GM21367 (cell line): ENCODE data around the gene C6orf89.
"Not testable (repeated sequence)": the region's sequence is repeated elsewhere in the genome, so short reads cannot be mapped to it uniquely, and the experiment has no call there.

Experiments used
- ATAC-seq: cut with Tn5 transposase; IDR thresholded peaks from one replicate; pipeline ENCODE4 v1.9.1; 2021; ENCODE audit not compliant: unreplicated experiment

The C6orf89 gene

DNA sequence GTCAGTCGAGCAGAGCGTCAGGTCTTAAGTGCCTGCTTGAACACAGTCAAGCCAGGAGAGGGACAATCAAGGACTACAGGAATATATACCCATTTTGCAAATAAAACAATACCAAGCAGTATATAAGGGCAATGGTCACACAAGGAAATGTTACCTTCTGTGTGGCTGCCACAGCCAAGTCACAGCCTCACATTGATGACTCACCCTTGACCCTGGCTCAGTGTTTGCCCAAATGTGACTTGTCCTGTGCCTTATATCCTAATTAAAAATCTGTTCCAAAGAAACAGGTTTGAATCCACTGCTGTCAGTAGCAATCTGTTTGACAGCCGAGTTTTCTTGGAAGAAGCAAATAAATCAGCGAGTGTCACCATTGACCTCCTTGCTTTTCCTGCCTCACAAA lies 34.3 kb downstream of the C6orf89 start:
- no peak for ATAC-seq

DNA sequence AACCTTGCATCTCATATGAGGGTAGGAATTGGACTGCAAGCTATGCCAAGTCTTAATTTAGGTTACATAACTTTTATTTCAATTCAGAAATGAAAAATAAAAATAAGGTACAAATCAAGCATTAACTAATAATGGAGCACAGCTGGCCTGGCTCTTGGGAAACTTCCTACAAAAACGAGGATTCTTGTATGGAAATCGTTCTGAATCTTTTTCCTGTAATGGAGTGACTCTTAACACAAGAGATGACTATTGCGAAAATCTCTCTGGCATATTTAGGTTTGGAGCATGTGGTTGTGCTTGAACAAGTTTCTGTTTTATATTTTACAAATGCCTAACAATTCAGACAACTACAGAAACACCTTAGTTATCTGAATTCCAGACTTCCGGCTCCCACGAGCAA lies 34.8 kb downstream of the C6orf89 start:
- ATAC-seq, result no peak

DNA sequence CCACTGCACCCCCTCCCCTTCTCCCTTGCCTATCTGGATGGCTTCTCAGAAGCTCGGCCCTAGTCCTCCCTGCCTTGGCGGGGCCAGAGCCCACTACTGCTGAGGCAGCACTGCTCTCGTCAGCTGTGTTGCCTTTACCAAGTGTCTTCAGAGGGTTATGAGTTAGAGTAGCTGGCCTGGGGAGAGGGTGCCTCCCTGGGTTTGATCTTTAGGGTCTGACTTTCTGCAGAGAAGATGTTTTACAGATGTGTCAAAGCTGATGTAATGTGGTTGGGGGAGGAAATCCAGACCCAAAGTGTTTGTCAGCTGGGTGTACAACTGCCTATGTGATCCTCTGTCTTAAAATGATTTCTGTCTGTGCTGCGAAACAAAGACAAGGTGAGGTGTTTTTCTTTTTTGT lies 38.4 kb downstream of the C6orf89 start:
- no peak for ATAC-seq

GRCh38 chr6:36924778-36925374 lies 39.1 kb downstream of the C6orf89 start:
- no peak for ATAC-seq

GRCh38 chr6:36925809-36926208 lies 40.1 kb downstream of the C6orf89 start:
- ATAC-seq, result no peak

DNA sequence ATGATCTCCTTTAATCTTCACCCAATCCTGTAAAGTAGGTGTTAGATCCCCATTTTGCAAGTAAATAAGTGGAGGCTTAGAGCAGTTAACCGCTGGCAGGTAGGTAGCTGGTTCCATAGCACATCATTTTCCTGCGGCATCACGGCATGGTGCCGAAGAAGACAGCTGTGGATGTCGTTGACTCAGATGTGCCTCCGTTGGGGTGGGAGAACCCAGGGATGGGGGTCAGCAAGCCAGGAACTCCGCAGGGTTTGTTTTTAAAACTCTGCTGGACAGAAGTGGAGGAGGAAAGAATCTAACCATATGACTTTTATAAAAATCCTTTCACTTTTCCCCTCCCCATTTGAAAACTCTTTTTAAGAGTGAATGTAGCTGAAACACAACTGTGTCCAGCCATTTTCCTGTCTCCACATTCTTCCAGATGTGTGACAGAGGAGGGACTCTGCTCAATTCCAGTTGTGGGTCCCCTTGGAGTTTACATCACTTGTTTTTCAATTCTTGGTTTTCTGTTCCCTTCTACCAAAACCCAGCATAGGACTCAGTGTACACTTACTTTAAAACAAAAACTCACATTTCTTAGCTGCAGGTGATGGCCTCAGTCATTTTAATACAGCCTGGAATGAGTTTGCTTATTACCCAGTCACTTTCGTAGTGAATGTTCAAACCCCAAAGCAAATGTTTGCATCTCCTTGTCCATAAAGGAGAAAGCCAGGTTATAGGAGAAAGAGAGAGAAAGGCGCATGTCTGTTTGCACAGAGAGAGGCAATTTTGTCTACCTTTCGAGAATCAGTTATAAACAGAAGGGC lies 41.2 kb downstream of the C6orf89 start:
- no peak for ATAC-seq

- no peak for ATAC-seq
Observed at GRCh38 chr6:36927691-36928546, 42.2 kb downstream of the C6orf89 start.

- no peak for ATAC-seq
Observed at GRCh38 chr6:36928547-36928918, 42.8 kb downstream of the C6orf89 start.

DNA sequence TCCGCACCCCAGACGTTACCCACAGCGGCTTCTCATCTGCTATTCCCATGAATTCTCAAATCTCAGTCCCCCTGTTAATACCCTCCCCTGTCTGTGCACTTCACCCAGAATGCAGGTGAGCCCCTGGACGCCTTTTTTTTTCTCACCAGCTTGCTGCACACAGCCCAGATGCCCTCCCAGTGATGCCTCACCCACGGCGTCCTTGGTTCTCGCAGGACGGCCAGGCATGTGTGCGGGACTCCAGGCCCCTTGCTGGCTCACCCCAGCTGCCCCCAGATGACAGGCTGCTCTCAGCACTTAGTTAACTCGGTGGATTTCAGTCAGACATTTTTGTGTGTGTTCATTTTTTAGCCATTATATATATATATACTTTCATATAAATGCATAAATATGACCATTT lies 43.4 kb downstream of the C6orf89 start:
- ATAC-seq, result no peak

- ATAC-seq, result no peak
Observed at GRCh38 chr6:36929607-36930006, 43.9 kb downstream of the C6orf89 start.

- no peak for ATAC-seq
Observed at GRCh38 chr6:36930483-36930882, 44.7 kb downstream of the C6orf89 start.

- ATAC-seq, result no peak
Observed at GRCh38 chr6:36933102-36933501, 47.4 kb downstream of the C6orf89 start.

- ATAC-seq, result no peak
Observed at GRCh38 chr6:36933519-36933918, 47.8 kb downstream of the C6orf89 start.

DNA sequence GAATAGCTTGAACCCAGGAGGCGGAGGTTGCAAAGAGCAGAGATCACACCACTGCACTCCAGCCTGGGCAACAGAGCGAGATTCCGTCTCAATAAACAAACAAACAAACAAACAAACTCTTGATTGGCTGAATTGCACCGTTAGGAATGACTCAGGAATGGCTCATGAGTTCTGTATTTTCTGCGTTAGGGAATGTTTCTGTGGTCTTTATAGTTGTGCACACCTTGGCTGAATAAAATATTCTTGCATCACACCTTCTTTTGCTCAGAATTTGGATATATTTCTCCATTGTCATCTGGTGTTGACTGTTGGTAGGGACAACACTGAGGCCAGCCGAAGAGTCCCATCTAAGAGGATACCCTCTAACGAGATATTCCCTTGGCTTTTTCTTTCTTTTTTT lies 49.1 kb downstream of the C6orf89 start:
- ATAC-seq, result no peak

GRCh38 chr6:36936824-36937223 lies 51.1 kb downstream of the C6orf89 start:
- no peak for ATAC-seq

- ATAC-seq, result no peak
Observed at GRCh38 chr6:36937896-36938295, 52.1 kb downstream of the C6orf89 start.

GRCh38 chr6:36938536-36938935 lies 52.8 kb downstream of the C6orf89 start:
- no peak for ATAC-seq

- not testable (repeated sequence) for ATAC-seq
Observed at GRCh38 chr6:36939005-36939404, 53.3 kb downstream of the C6orf89 start.

DNA sequence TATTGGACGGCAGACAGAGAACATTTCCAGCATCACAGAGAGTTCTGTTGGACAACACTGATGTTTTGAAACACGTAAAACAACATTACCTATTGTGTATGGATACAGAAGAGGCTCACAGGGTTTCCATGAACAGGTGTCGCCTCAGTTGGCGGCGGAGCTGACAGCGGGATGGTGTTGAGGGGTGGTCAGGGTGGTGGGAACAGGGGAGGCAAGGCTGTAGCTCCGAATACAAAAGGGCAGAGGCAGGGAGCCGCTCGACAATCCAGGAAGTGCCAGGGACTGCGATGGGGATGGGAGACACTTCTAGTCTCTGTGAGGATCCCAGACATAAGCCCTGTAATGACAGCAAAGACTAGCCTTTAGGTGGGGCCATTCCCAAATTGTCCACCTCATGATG lies 54.3 kb downstream of the C6orf89 start:
- no peak for ATAC-seq

DNA sequence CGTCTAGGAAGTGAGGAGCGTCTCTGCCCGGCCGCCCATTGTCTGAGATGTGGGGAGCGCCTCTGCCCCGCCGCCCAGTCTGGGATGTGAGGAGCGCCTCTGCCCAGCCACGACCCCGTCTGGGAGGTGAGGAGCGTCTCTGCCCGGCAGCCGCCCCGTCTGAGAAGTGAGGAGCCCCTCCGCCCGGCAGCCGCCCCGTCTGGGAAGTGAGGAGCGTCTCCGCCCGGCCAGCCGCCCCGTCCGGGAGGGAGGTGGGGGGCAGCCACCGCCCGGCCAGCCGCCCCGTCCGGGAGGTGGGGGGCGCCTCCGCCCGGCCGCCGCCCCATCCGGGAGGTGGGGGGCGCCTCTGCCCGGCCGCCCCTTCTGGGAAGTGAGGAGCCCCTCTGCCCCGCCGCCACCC lies 55.8 kb downstream of the C6orf89 start:
- not testable (repeated sequence) for ATAC-seq

- ATAC-seq, result not testable (repeated sequence)
Observed at GRCh38 chr6:36942329-36942728, 56.6 kb downstream of the C6orf89 start.

DNA sequence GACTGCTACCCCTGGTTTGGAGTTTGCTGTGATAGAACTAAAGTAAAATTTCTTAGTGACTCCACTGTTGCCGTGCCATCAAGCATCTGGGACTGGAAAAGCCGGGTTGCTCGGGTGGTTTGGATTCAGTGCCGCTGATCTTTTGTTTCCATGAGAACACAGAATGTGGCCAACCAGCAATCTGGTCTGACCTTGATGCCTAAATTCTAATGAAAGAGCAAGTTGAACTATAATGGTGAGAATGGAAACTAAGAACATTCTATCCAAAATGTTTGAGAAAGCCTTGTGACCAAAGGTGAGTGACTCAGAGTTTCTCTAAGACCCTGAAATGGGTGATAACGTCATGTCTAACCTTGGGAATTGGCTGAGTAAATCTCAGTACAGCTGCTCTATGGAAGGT lies 58.9 kb downstream of the C6orf89 start:
- no peak for ATAC-seq
